A204.1 (cell line): ENCODE measurements around the gene RRAGD.
"Not testable (repeated sequence)": the region's sequence is repeated elsewhere in the genome, so short reads cannot be mapped to it uniquely, and the experiment has no call there.

Source experiments
- FAIRE-seq: peaks from 2 replicates; lab custom pipeline; 2012; peaks lifted over from hg19 to GRCh38; lab: Jason Lieb, UNC

RRAGD gene

GRCh38 chr6:89411145-89412070 lies 665 bp downstream of the RRAGD start:
- no peak for FAIRE-seq

- FAIRE-seq = no peak
These were observed 1.3 kb downstream of the RRAGD start for GRCh38 chr6:89410788-89411144.

- FAIRE-seq = no peak
These were observed 1.8 kb downstream of the RRAGD start for GRCh38 chr6:89410231-89410761.

GRCh38 chr6:89409461-89410035 lies 2.5 kb downstream of the RRAGD start:
- no peak for FAIRE-seq

GRCh38 chr6:89406141-89406540 lies 5.9 kb downstream of the RRAGD start:
- FAIRE-seq = no peak

GRCh38 chr6:89404512-89404911 lies 7.6 kb downstream of the RRAGD start:
- FAIRE-seq = no peak

- FAIRE-seq = no peak
These were observed 9.3 kb downstream of the RRAGD start for GRCh38 chr6:89402776-89403175.

- FAIRE-seq = no peak
These were observed 11.1 kb downstream of the RRAGD start for GRCh38 chr6:89400912-89401399.

- FAIRE-seq = no peak
These were observed 12.0 kb downstream of the RRAGD start for GRCh38 chr6:89400050-89400449.

- FAIRE-seq = no peak
These were observed 13.1 kb downstream of the RRAGD start for GRCh38 chr6:89398762-89399525.

- not testable (repeated sequence) for FAIRE-seq
These were observed 14.2 kb downstream of the RRAGD start for GRCh38 chr6:89397884-89398283.

GRCh38 chr6:89393659-89394058 lies 18.4 kb downstream of the RRAGD start:
- FAIRE-seq = no peak

- no peak for FAIRE-seq
These were observed 19.2 kb downstream of the RRAGD start for GRCh38 chr6:89392823-89393222.

GRCh38 chr6:89388846-89389245 lies 23.2 kb downstream of the RRAGD start:
- no peak for FAIRE-seq

GRCh38 chr6:89387516-89388201 lies 24.4 kb downstream of the RRAGD start:
- no peak for FAIRE-seq

GRCh38 chr6:89386917-89387491 lies 25.1 kb downstream of the RRAGD start:
- FAIRE-seq = no peak

GRCh38 chr6:89385846-89386245 lies 26.2 kb downstream of the RRAGD start:
- no peak for FAIRE-seq

GRCh38 chr6:89385156-89385667 lies 26.9 kb downstream of the RRAGD start:
- FAIRE-seq = no peak

- no peak for FAIRE-seq
These were observed 31.0 kb downstream of the RRAGD start for GRCh38 chr6:89381031-89381430.

- no peak for FAIRE-seq
These were observed 32.8 kb downstream of the RRAGD start for GRCh38 chr6:89379281-89379680.

GRCh38 chr6:89378628-89379027 lies 33.4 kb downstream of the RRAGD start:
- FAIRE-seq = no peak
